K562 (cell line): ENCODE measurements around the gene GRAMD2B.
"Not testable (repeated sequence)": the region's sequence is repeated elsewhere in the genome, so short reads cannot be mapped to it uniquely, and the experiment has no call there.

Experiments used
- BRF2 ChIP-seq: IDR thresholded peaks from 3 replicates; pipeline ENCODE4 v1.6.1; 2011; ENCODE audit warnings: borderline replicate concordance, mild to moderate bottlenecking; ENCODE audit not compliant: insufficient read length, insufficient read depth
- CBX3 ChIP-seq, 2 experiments: IDR thresholded peaks; 1 replicate in 1 of 2; 2 replicates in 1 of 2; pipeline ENCODE4 v1.6.1; 2012; ENCODE audit warnings: inconsistent platforms in 2 of 2, low read length in 2 of 2, borderline replicate concordance in 1 of 2, control low read depth in 1 of 2
- CTCF ChIP-seq, 3 experiments: IDR thresholded peaks in 2 of 3; conservative IDR thresholded peaks in 1 of 3; 2 replicates each; pipeline ENCODE4 v1.5.1; 2011 to 2012; ENCODE audit warnings: low read length in 3 of 3, mild to moderate bottlenecking in 3 of 3, control low read depth in 2 of 3, improper control_type of control experiment in 1 of 3, inconsistent platforms in 1 of 3, low read depth in 1 of 3, mixed read lengths in 1 of 3, moderate library complexity in 1 of 3; ENCODE audit not compliant: insufficient read depth in 2 of 3
- ETS1 ChIP-seq: conservative IDR thresholded peaks from 2 replicates; pipeline ENCODE4 v1.6.1; 2011; ENCODE audit warnings: low read depth, mild to moderate bottlenecking, low read length; ENCODE audit not compliant: control insufficient read depth
- SNIP1 ChIP-seq: fragments of 450-650 bp; IDR thresholded peaks from 2 replicates; pipeline ENCODE4 v1.7.1; 2017; ENCODE audit warnings: low read depth, mild to moderate bottlenecking
- TAF1 ChIP-seq: IDR thresholded peaks from 2 replicates; pipeline ENCODE4 v1.6.1; 2011; ENCODE audit warnings: mild to moderate bottlenecking, low read length, moderate library complexity; ENCODE audit not compliant: insufficient read depth, control insufficient read depth, severe bottlenecking; ENCODE audit errors: extremely low read depth
- TAF9B ChIP-seq: fragments of 450-650 bp; IDR thresholded peaks from 2 replicates; pipeline ENCODE4 v1.6.1; 2018; ENCODE audit warnings: mild to moderate bottlenecking; ENCODE audit not compliant: partially characterized antibody
- TCF7L2 ChIP-seq: fragments of 150-350 bp; IDR thresholded peaks from 2 replicates; pipeline ENCODE4 v1.6.1; 2016; ENCODE audit warnings: low read depth, mild to moderate bottlenecking, low read length, moderate library complexity
- TF ChIP-seq, protein P1 (sequence below): sonication (generic); formaldehyde crosslinking; IDR thresholded peaks from 2 replicates; pipeline ENCODE4 v1.9.0; 2022; ENCODE audit warnings: mild to moderate bottlenecking, missing genetic modification reagents
- TF ChIP-seq, protein P2 (sequence below): fragments of 250-450 bp; sonication (Bioruptor Pico); IDR thresholded peaks from 2 replicates; pipeline ENCODE4 v1.5.0; 2021

DNA sequence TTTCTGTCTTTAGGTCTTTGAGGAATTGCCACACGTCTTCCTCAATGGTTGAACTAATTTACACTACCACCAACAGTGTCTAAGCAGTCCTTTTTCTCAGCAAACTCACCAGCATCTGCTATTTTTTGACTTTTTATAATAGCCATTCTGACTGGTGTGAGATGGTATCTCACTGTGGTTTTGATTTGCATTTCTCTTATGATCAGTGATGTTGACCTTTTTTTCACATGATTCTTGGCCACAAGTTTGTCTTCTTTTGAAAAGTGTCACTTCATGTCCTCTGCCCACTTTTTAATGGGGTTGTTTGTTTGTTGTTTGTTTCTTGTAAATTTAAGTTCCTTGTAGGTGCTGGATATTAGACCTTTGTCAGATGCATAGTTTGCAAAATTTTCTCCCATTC is 26.5 kb upstream of the GRAMD2B start:
- not testable (repeated sequence) for TF ChIP-seq SNIP1; CTCF (IDR thresholded peaks at IDR 0.05 in 2 of 3, conservative IDR thresholded peaks at IDR 0.05 in 1 of 3; ENCODE audit: insufficient read depth in 2 of 3, low read depth in 1 of 3, low read length in 3 of 3); TCF7L2; TAF9B; TAF1; ETS1; CBX3 (IDR thresholded peaks at IDR 0.05; ENCODE audit: borderline replicate concordance in 1 of 2, low read length in 2 of 2); BRF2
- TF ChIP-seq, protein P1, sequence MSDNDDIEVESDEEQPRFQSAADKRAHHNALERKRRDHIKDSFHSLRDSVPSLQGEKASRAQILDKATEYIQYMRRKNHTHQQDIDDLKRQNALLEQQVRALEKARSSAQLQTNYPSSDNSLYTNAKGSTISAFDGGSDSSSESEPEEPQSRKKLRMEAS (CRISPR knock-in tag), result not testable (repeated sequence)
- TF ChIP-seq, protein P2, sequence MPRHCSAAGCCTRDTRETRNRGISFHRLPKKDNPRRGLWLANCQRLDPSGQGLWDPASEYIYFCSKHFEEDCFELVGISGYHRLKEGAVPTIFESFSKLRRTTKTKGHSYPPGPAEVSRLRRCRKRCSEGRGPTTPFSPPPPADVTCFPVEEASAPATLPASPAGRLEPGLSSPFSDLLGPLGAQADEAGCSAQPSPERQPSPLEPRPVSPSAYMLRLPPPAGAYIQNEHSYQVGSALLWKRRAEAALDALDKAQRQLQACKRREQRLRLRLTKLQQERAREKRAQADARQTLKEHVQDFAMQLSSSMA (CRISPR knock-in tag), result not testable (repeated sequence)
